EL (cell line): ENCODE measurements around the gene EGR1.
A peak's percentile ranks its signal among the peaks of the same experiment; 100 is the strongest.

Experiments
- DNase-seq: peaks from one replicate; pipeline ENCODE4 v3.0.0-alpha.2; 2016

The EGR1 gene

GRCh38 chr5:138465261-138466124 lies at the start of gene EGR1:
TSS of gene EGR1 (plus strand) at chr5:138465479. CDS start at chr5:138465762, 283 bp downstream.
- DNase-seq = peak; percentile 95

GRCh38 chr5:138418444-138418843 lies 46.8 kb upstream of the EGR1 start:
- DNase-seq = no peak

- DNase-seq = no peak
Observed at GRCh38 chr5:138425079-138425478, 40.2 kb upstream of the EGR1 start.

GRCh38 chr5:138435943-138436342 lies 29.3 kb upstream of the EGR1 start:
- DNase-seq = no peak

- no peak for DNase-seq
Observed at GRCh38 chr5:138438003-138438723, 27.1 kb upstream of the EGR1 start.

- peak; percentile 63 for DNase-seq
Observed at GRCh38 chr5:138438724-138439476, 26.4 kb upstream of the EGR1 start, which contains the start of gene REEP2. TSS of gene REEP2 (plus strand) at chr5:138439057. CDS start at chr5:138439209, 152 bp downstream.

GRCh38 chr5:138439477-138440158 lies 25.7 kb upstream of the EGR1 start:
- DNase-seq = peak; percentile 21

- no peak for DNase-seq
Observed at GRCh38 chr5:138440159-138441073, 24.9 kb upstream of the EGR1 start.

- DNase-seq = no peak
Observed at GRCh38 chr5:138441221-138441620, 24.1 kb upstream of the EGR1 start.

GRCh38 chr5:138444078-138444773 lies 21.1 kb upstream of the EGR1 start:
- no peak for DNase-seq

- no peak for DNase-seq
Observed at GRCh38 chr5:138444774-138445546, 20.3 kb upstream of the EGR1 start.

GRCh38 chr5:138445547-138446271 lies 19.6 kb upstream of the EGR1 start:
- DNase-seq = no peak

GRCh38 chr5:138448070-138448469 lies 17.2 kb upstream of the EGR1 start:
- DNase-seq = no peak

- DNase-seq = peak; percentile 41
Observed at GRCh38 chr5:138448481-138449398, 16.5 kb upstream of the EGR1 start.

GRCh38 chr5:138449501-138450239 lies 15.6 kb upstream of the EGR1 start:
- DNase-seq = peak; percentile 87

GRCh38 chr5:138450971-138451370 lies 14.3 kb upstream of the EGR1 start:
- no peak for DNase-seq

GRCh38 chr5:138452720-138453119 lies 12.6 kb upstream of the EGR1 start:
- no peak for DNase-seq
